Loucy (cell line): ENCODE results near the gene EXD2.

ENCODE experiments used
- H2AFZ ChIP-seq: fragments of 200-600 bp; sonication (generic); 2 replicates; pipeline ENCODE4 v1.6.0; 2016; ENCODE audit warnings: antibody characterized with exemption, mild to moderate bottlenecking, low read length, moderate library complexity
- H3F3A ChIP-seq: fragments of 200-600 bp; 2 replicates; pipeline ENCODE4 v1.6.0; 2016; ENCODE audit warnings: antibody characterized with exemption, low read depth, mild to moderate bottlenecking
- H3K27me3 ChIP-seq: fragments of 200-600 bp; sonication (generic); 2 replicates; pipeline ENCODE4 v1.6.1; 2014; ENCODE audit warnings: low read length, mild to moderate bottlenecking; ENCODE audit not compliant: insufficient read depth, poor library complexity, severe bottlenecking
- H3K36me3 ChIP-seq: fragments of 200-600 bp; sonication (generic); 2 replicates; pipeline ENCODE4 v1.6.1; 2016; ENCODE audit warnings: low read length; ENCODE audit not compliant: insufficient read depth
- H3K4me1 ChIP-seq: fragments of 200-600 bp; sonication (generic); 2 replicates; pipeline ENCODE4 v1.5.1; 2014; ENCODE audit warnings: low read length, mild to moderate bottlenecking; ENCODE audit not compliant: insufficient read depth, poor library complexity, severe bottlenecking
- H3K4me2 ChIP-seq: fragments of 200-600 bp; sonication (generic); 2 replicates; pipeline ENCODE4 v1.6.0; 2014; ENCODE audit warnings: antibody characterized with exemption, low read length, low read depth, mild to moderate bottlenecking; ENCODE audit not compliant: poor library complexity, severe bottlenecking
- H3K4me3 ChIP-seq: fragments of 200-600 bp; sonication (generic); 2 replicates; pipeline ENCODE4 v1.5.1; 2014; ENCODE audit warnings: low read length, mild to moderate bottlenecking, mixed read lengths; ENCODE audit not compliant: poor library complexity, severe bottlenecking
- H3K79me2 ChIP-seq: fragments of 200-600 bp; sonication (generic); 2 replicates; pipeline ENCODE4 v1.6.1; 2014; ENCODE audit warnings: low read length; ENCODE audit not compliant: insufficient read depth
- H3K9ac ChIP-seq: fragments of 200-600 bp; sonication (generic); 2 replicates; pipeline ENCODE4 v1.6.0; 2014; ENCODE audit warnings: mild to moderate bottlenecking, low read depth, low read length, moderate library complexity; ENCODE audit not compliant: poor library complexity, severe bottlenecking
- H3K9me2 ChIP-seq: fragments of 200-600 bp; sonication (generic); replicated peaks from 2 replicates; pipeline ENCODE4 v1.6.1; 2016; ENCODE audit warnings: low read depth, low read length, mixed read lengths
- H3K9me3 ChIP-seq: fragments of 200-600 bp; sonication (generic); 2 replicates; pipeline ENCODE4 v1.6.1; 2014; ENCODE audit warnings: mild to moderate bottlenecking, antibody characterized with exemption, low read length, low read depth; ENCODE audit not compliant: insufficient read depth
- H4K20me1 ChIP-seq: fragments of 200-600 bp; sonication (generic); 2 replicates; pipeline ENCODE4 v1.6.0; 2014; ENCODE audit warnings: antibody characterized with exemption, low read length, mild to moderate bottlenecking; ENCODE audit not compliant: insufficient read depth, poor library complexity, severe bottlenecking
- CTCF ChIP-seq: fragments of 200-600 bp; sonication (generic); conservative IDR thresholded peaks from 2 replicates; pipeline ENCODE4 v1.5.1; 2014; ENCODE audit warnings: mild to moderate bottlenecking, antibody characterized with exemption, low read length
- EZH2phosphoT487 ChIP-seq: fragments of 200-600 bp; IDR thresholded peaks from 2 replicates; pipeline ENCODE4 v1.6.1; 2018; ENCODE audit warnings: antibody characterized with exemption, mild to moderate bottlenecking, moderate library complexity, borderline replicate concordance

Gene EXD2

GRCh38 chr14:69270097-69270496 is 78.8 kb downstream of the EXD2 start:
- Histone ChIP-seq H3K9me2 (no peaks in the 10 kb centered on the region), H3K27me3 (no peaks in the 10 kb centered on the region), H3K36me3 (no peaks in the 10 kb centered on the region), H3F3A (no peaks in the 10 kb centered on the region), H3K4me2 (no peak overlapping the region), H2AFZ (no peak overlapping the region), H3K9ac (no peak overlapping the region), H3K4me3 (no peak overlapping the region), H4K20me1 (no peaks in the 10 kb centered on the region), H3K9me3 (no peaks in the 10 kb centered on the region), H3K79me2 (no peaks in the 10 kb centered on the region), H3K4me1 (no peaks in the 10 kb centered on the region)
- TF ChIP-seq EZH2phosphoT487, result no peak
- no peak for TF ChIP-seq CTCF

DNA sequence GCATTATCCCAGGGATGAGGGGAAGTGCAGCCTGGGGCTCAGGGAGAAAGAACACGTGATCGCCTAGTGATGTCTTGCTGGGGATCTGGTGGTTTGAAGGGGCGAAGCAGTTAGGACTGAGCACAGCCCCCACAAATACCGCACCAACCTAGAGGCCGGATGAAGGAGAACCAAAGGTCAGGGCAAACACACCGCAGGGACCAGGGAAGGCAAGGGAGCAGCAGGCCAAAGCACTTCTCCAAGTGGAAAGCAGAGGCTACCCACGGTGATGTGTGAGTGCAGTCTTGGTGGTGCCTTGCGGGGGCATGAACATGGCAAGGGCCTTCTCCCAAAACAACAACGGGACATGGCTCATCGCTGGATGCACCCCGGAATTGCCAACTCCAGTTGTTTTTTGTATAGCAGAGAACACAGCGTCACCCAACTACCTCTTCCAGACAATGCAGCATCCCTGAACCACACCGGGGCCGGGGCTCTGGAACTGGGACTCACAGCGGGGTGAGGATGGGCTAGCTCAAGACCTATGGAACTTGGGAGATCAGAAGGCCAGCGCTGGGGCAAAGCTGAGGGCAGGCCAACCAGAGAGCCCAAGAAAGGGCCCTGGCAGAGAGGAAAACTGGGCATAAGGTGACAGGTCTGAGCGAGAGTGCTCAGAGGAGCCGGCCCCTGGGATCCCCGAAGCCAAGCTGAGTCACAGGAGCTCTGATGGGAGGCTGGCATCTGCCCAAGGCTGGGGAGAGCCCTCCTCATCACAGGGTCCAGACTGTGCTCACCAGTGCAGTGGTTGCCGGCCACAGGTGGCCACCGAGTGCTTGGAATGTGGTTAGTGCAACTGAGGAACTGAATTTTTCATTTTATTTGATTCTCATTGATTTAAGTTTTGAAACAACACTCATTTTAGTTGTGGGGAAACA is 79.8 kb downstream of the EXD2 start:
- H3K4me2 ChIP-seq, result no peak overlapping the region
- no peak overlapping the region for H2AFZ ChIP-seq
- no peaks in the 10 kb centered on the region for H4K20me1 ChIP-seq
- TF ChIP-seq EZH2phosphoT487, result no peak
- TF ChIP-seq CTCF, result no peak
- no peaks in the 10 kb centered on the region for H3K36me3 ChIP-seq
- H3K9ac ChIP-seq, result no peak overlapping the region
- H3K9me2 ChIP-seq, result no peaks in the 10 kb centered on the region
- no peaks in the 10 kb centered on the region for H3F3A ChIP-seq
- H3K9me3 ChIP-seq, result no peaks in the 10 kb centered on the region
- no peaks in the 10 kb centered on the region for H3K79me2 ChIP-seq
- H3K4me3 ChIP-seq, result no peak overlapping the region
- H3K27me3 ChIP-seq, result no peaks in the 10 kb centered on the region
- no peaks in the 10 kb centered on the region for H3K4me1 ChIP-seq

- Histone ChIP-seq H4K20me1 (no peaks in the 10 kb centered on the region), H3K79me2 (no peaks in the 10 kb centered on the region), H3K4me3 (no peak overlapping the region), H2AFZ (no peak overlapping the region), H3K4me2 (no peak overlapping the region), H3F3A (no peaks in the 10 kb centered on the region), H3K36me3 (no peaks in the 10 kb centered on the region), H3K27me3 (no peaks in the 10 kb centered on the region), H3K9ac (no peak overlapping the region), H3K9me3 (no peaks in the 10 kb centered on the region), H3K9me2 (no peaks in the 10 kb centered on the region), H3K4me1 (no peaks in the 10 kb centered on the region)
- TF ChIP-seq CTCF, result no peak
These were observed 83.0 kb downstream of the EXD2 start for GRCh38 chr14:69274321-69274720.
